Measurements from ENCODE around the gene FANCC. TPM values are rescaled to one million over a fixed set of nuclear protein-coding genes. Genes with fewer than 3 reads are reported as not detected.
A peak's percentile ranks its signal among the peaks of the same experiment; 100 is the strongest.

Gene FANCC
- total and polyA plus RNA-seq, 2 of the 8 experiments (the other 6 are each of a cell fraction or from before 2014, with no cell fraction given) = 7.8 to 15.2 TPM

GRCh38 chr9:95181226-95181818 is 136.2 kb downstream of the FANCC start:
- Histone ChIP-seq H2BK5ac (ENCODE audit: low read depth, low read length) (no peak overlapping the region), H3K36me3 (ENCODE audit: control insufficient read depth in 2 of 4, insufficient read depth in 4 of 4, low read length in 3 of 4) (no peaks in the 10 kb centered on the region), H2BK15ac (ENCODE audit: low read length) (no peak overlapping the region), H3K14ac (ENCODE audit: insufficient read length) (no peak overlapping the region), H3K23ac (ENCODE audit: insufficient read length) (no peak overlapping the region), H2AK5ac (ENCODE audit: low read depth, low read length) (no peak overlapping the region), H3K4me3 (ENCODE audit: extremely low read depth in 1 of 4, insufficient read depth in 2 of 4, low read depth in 3 of 4, low read length in 4 of 4) (no peak overlapping the region), H3K27ac (ENCODE audit: low read depth, low read length) (no peak overlapping the region), H3K4me1 (replicated peaks in 1 of 4; ENCODE audit: control insufficient read depth in 3 of 4, insufficient read depth in 4 of 4, low read length in 3 of 4) (peaks cover 4 to 7% (median 5%) of the 10 kb centered on the region in 4 experiments; a peak in 5 of 7 replicates), H3K23me2 (ENCODE audit: low read depth, low read length) (no peaks in the 10 kb centered on the region), H4K5ac (ENCODE audit: insufficient read length, low read depth, low read length) (no peak overlapping the region), H3K27me3 (replicated peaks in 1 of 4; ENCODE audit: control insufficient read depth in 3 of 4, extremely low read depth in 1 of 4, insufficient read depth in 3 of 4, low read length in 3 of 4) (no peaks in the 10 kb centered on the region), H3K9ac (replicated peaks in 1 of 4; ENCODE audit: extremely low read depth in 1 of 4, low read depth in 3 of 4, low read length in 3 of 4) (no peak overlapping the region), H3K79me1 (ENCODE audit: low read depth, low read length) (no peaks in the 10 kb centered on the region), H2BK12ac (ENCODE audit: low read depth, low read length) (no peak overlapping the region), H3K4ac (replicated peaks; ENCODE audit: insufficient read length, low read depth, low read length) (no peak overlapping the region), H4K91ac (replicated peaks; ENCODE audit: insufficient read length, low read length) (no peak overlapping the region), H4K20me1 (replicated peaks in 1 of 2; ENCODE audit: control insufficient read depth in 1 of 2, insufficient read depth in 2 of 2, low read length in 2 of 2) (no peaks in the 10 kb centered on the region), H3K9me3 (ENCODE audit: insufficient read depth in 2 of 2, low read depth in 1 of 2, low read length in 1 of 2) (no peaks in the 10 kb centered on the region), H2BK20ac (ENCODE audit: low read length) (no peak overlapping the region), H2AFZ (ENCODE audit: low read length) (no peak overlapping the region), H2BK120ac (replicated peaks; ENCODE audit: low read depth, low read length) (no peak overlapping the region), H3K18ac (ENCODE audit: extremely low read depth, low read length) (no peak overlapping the region), H3K79me2 (ENCODE audit: control insufficient read depth in 1 of 2, insufficient read depth in 2 of 2, low read length in 2 of 2) (no peaks in the 10 kb centered on the region), H3K4me2 (ENCODE audit: insufficient read depth in 1 of 2, low read depth in 2 of 2, low read length in 2 of 2) (no peak overlapping the region), H3K56ac (replicated peaks; ENCODE audit: insufficient read length, low read depth, low read length) (no peak overlapping the region), H4K8ac (ENCODE audit: extremely low read depth, insufficient read depth, low read length) (no peak overlapping the region)
- ChIA-PET CTCF (ENCODE audit: partially characterized antibody) (interaction anchor here (0.9 to 3.8 kb wide), 9 partner anchors 12 to 876 kb away, joined by 3 to 40 read pairs (median 5); no protein-coding TSS in a partner anchor), POLR2A (ENCODE audit: partially characterized antibody) (no interaction called here)
- WGBS, 2 experiments (ENCODE audit: extremely low coverage in 1 of 2, insufficient coverage in 1 of 2, insufficient read length in 1 of 2, insufficient replicate concordance in 2 of 2, low coverage in 1 of 2, low lambda C conversion rate in 2 of 2, missing lambda C conversion rate in 1 of 2) = 62% methylated on average over 3 of the region's 3 CpGs; no CpG with 5 or more reads in 1 of the 2 experiments
- DNase-seq (ENCODE audit: low read depth in 1 of 2, low spot score in 2 of 2) (no peak), FAIRE-seq (no peak)
- TF ChIP-seq CTCF (IDR thresholded peaks at IDR 0.05; ENCODE audit: control extremely low read depth in 1 of 3, insufficient read depth in 1 of 3, low read depth in 1 of 3, low read length in 3 of 3) = peak in 1 of 3 experiments; percentile 16; a peak in 1 of 4 replicates
- no peak for TF ChIP-seq MAX (IDR thresholded peaks at IDR 0.05)
